ENCODE results near the gene SPEN. TPM values are rescaled to one million over a fixed set of nuclear protein-coding genes. Genes with fewer than 3 reads are reported as not detected.

Gene SPEN
- total and polyA plus RNA-seq, 9 of the 15 experiments (the other 6 are each of a cell fraction or from before 2014, with no cell fraction given): 5.7 to 87.5 (median 27.2) TPM

GRCh38 chr1:15848143-15848928, 829 bp downstream of the SPEN start (continued):
- TF ChIP-seq, protein P1, sequence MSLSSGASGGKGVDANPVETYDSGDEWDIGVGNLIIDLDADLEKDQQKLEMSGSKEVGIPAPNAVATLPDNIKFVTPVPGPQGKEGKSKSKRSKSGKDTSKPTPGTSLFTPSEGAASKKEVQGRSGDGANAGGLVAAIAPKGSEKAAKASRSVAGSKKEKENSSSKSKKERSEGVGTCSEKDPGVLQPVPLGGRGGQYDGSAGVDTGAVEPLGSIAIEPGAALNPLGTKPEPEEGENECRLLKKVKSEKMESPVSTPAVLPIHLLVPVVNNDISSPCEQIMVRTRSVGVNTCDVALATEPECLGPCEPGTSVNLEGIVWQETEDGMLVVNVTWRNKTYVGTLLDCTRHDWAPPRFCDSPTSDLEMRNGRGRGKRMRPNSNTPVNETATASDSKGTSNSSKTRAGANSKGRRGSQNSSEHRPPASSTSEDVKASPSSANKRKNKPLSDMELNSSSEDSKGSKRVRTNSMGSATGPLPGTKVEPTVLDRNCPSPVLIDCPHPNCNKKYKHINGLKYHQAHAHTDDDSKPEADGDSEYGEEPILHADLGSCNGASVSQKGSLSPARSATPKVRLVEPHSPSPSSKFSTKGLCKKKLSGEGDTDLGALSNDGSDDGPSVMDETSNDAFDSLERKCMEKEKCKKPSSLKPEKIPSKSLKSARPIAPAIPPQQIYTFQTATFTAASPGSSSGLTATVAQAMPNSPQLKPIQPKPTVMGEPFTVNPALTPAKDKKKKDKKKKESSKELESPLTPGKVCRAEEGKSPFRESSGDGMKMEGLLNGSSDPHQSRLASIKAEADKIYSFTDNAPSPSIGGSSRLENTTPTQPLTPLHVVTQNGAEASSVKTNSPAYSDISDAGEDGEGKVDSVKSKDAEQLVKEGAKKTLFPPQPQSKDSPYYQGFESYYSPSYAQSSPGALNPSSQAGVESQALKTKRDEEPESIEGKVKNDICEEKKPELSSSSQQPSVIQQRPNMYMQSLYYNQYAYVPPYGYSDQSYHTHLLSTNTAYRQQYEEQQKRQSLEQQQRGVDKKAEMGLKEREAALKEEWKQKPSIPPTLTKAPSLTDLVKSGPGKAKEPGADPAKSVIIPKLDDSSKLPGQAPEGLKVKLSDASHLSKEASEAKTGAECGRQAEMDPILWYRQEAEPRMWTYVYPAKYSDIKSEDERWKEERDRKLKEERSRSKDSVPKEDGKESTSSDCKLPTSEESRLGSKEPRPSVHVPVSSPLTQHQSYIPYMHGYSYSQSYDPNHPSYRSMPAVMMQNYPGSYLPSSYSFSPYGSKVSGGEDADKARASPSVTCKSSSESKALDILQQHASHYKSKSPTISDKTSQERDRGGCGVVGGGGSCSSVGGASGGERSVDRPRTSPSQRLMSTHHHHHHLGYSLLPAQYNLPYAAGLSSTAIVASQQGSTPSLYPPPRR (CRISPR knock-in tag; IDR thresholded peaks at IDR 0.05; ENCODE audit: borderline replicate concordance): no peak
- TF ChIP-seq MXI1 (IDR thresholded peaks at IDR 0.05; ENCODE audit: low read depth, low read length): no peak
- no peak for TF ChIP-seq TFAM (CRISPR knock-in tag; conservative IDR thresholded peaks at IDR 0.05)
- TF ChIP-seq CEBPG (CRISPR knock-in tag; IDR thresholded peaks at IDR 0.05): no peak
- TF ChIP-seq CEBPG (tag; conservative IDR thresholded peaks at IDR 0.05 in 1 of 2, IDR thresholded peaks at IDR 0.05 in 1 of 2): no peak
- TF ChIP-seq, protein P2, sequence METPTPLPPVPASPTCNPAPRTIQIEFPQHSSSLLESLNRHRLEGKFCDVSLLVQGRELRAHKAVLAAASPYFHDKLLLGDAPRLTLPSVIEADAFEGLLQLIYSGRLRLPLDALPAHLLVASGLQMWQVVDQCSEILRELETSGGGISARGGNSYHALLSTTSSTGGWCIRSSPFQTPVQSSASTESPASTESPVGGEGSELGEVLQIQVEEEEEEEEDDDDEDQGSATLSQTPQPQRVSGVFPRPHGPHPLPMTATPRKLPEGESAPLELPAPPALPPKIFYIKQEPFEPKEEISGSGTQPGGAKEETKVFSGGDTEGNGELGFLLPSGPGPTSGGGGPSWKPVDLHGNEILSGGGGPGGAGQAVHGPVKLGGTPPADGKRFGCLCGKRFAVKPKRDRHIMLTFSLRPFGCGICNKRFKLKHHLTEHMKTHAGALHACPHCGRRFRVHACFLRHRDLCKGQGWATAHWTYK (CRISPR knock-in tag; IDR thresholded peaks at IDR 0.05): no peak
- TF ChIP-seq, protein P3, sequence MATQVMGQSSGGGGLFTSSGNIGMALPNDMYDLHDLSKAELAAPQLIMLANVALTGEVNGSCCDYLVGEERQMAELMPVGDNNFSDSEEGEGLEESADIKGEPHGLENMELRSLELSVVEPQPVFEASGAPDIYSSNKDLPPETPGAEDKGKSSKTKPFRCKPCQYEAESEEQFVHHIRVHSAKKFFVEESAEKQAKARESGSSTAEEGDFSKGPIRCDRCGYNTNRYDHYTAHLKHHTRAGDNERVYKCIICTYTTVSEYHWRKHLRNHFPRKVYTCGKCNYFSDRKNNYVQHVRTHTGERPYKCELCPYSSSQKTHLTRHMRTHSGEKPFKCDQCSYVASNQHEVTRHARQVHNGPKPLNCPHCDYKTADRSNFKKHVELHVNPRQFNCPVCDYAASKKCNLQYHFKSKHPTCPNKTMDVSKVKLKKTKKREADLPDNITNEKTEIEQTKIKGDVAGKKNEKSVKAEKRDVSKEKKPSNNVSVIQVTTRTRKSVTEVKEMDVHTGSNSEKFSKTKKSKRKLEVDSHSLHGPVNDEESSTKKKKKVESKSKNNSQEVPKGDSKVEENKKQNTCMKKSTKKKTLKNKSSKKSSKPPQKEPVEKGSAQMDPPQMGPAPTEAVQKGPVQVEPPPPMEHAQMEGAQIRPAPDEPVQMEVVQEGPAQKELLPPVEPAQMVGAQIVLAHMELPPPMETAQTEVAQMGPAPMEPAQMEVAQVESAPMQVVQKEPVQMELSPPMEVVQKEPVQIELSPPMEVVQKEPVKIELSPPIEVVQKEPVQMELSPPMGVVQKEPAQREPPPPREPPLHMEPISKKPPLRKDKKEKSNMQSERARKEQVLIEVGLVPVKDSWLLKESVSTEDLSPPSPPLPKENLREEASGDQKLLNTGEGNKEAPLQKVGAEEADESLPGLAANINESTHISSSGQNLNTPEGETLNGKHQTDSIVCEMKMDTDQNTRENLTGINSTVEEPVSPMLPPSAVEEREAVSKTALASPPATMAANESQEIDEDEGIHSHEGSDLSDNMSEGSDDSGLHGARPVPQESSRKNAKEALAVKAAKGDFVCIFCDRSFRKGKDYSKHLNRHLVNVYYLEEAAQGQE (IDR thresholded peaks at IDR 0.05; ENCODE audit: borderline replicate concordance): no peak
- TF ChIP-seq, protein P3 (CRISPR knock-in tag; IDR thresholded peaks at IDR 0.05; ENCODE audit: low read depth): 0 out of 2 replicates have a peak, but pooled peaks have one; percentile 2
- TF ChIP-seq, protein P4, sequence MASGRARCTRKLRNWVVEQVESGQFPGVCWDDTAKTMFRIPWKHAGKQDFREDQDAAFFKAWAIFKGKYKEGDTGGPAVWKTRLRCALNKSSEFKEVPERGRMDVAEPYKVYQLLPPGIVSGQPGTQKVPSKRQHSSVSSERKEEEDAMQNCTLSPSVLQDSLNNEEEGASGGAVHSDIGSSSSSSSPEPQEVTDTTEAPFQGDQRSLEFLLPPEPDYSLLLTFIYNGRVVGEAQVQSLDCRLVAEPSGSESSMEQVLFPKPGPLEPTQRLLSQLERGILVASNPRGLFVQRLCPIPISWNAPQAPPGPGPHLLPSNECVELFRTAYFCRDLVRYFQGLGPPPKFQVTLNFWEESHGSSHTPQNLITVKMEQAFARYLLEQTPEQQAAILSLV (tag; IDR thresholded peaks at IDR 0.05): no peak
- no peak for TF ChIP-seq RBM25 (IDR thresholded peaks at IDR 0.05; ENCODE audit: low read depth, low read length, severe bottlenecking)
- TF ChIP-seq SMAD2 (IDR thresholded peaks at IDR 0.05; ENCODE audit: low read depth, low read length): no peak

All from K562 (cell line).